GM19372 (cell line): ENCODE results near the gene PFKFB4.

Source experiments
- ATAC-seq: cut with Tn5 transposase; IDR thresholded peaks from one replicate; pipeline ENCODE4 v1.9.1; 2021; ENCODE audit warnings: mild to moderate bottlenecking, low read depth, moderate library complexity; ENCODE audit not compliant: unreplicated experiment

Gene PFKFB4

DNA sequence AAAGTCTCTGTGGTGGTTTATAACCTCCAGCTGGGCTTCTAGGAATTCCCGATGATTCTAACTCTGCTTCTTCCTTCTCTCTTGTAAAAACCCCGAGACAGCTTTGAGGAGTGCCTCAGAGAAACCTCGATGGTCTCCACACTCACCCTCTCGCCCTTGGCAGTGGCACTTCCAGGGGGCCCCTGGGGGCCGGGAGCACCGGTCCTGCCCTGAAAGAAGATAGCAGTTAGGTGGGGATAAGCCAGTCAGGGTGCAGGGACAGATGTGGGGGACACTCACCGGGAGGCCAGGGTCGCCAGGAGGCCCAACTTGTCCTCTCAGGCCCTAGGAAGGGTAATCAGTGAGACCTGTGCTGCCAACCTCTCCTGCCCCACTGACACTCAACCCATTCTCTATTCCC is 28.8 kb upstream of the PFKFB4 start:
- ATAC-seq = no peak

DNA sequence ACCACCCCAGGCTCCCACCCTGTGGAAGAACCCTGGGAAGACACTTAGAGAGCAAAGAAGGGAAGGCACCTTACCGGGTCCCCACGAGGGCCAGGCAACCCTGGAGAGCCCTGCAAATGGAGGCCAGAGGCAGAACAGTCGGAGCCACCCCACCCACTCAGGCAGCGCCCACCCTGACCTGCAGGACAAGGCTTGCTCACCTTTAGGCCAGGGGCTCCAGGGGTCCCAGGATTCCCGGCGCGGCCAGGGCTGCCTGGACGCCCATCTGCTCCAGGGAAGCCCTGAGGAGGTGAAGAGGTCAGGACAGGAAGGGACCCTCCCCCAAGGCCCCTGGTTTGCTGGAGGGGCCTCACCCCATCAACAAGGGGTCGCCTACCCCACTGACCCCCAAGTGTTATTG is 28.2 kb upstream of the PFKFB4 start:
- no peak for ATAC-seq

DNA sequence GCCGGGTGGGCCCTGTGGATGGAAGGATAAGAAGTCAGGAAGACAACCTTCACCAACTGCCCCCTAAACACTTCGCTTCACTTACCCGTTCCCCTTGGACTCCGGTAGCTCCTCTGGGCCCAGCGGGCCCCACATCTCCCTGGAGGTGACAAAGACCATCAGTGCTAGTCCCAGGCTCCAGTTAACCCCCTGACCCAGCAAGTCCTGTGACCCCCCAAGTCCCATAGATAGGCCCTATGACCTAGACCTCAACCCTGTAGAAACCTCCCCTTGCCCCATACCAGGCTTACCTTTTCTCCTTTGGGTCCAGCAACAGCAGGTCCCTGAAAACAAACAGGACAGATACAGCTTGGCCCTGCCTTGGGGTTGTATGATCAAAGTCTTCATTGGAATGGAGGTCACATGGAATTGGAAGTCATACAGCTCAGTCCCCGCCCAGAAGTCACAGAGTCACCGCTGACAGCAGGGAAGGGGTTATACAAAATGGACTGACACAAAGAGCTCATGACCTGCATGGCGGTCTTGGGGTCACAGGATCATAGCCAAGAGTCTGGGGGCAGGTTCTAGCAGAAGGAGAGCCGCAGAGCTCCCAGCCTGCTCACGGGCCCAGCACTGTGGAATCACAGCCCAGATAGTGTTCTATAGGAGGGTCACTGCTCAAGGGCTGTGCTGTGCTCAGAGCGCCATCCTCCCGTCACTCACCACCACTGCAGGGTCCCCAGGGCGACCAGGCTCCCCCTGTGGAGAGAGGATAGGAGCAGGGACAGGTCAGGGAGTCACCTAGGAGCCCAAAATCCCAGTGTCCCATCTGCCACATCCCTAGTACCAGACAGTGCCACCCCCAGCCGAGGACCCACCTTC is 25.2 kb upstream of the PFKFB4 start:
- no peak for ATAC-seq

DNA sequence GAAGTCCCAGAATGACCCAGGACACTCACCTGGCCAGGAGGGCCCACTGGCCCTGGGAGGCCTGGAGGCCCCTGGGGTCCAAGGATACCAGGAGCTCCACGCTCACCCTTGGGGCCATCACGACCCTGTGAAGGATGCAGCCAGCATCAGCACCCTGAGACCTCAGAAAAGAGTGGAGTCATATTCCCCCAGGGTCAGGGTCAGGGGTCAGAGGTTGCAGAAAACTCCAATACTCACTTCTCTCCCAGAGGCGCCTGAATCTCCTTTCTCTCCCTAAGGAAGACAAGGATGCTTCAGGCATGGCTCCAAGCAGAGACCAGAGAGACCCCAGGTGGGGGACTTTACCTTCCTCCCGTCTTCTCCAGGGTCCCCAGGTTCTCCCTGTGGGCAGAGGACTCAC is 20.0 kb upstream of the PFKFB4 start:
- ATAC-seq = no peak

DNA sequence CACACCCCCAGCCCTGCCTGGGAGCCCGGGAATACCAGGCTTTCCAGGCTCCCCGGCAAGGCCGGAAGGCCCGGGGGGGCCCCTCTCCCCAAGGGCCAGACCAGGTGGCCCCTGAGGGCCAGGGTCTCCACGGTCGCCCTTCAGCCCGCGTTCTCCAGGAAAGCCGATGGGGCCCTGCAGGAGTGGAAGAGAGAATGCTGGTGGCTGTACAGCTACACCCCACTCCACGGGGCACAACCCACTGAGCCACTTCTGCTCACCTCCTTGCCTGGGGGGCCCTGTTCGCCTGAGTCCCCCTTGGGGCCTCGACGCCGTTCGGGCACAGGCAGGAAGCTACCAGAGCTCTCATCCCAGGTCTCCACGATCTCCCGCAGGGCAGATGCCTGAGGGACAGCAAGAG is 18.8 kb upstream of the PFKFB4 start:
- ATAC-seq = no peak

DNA sequence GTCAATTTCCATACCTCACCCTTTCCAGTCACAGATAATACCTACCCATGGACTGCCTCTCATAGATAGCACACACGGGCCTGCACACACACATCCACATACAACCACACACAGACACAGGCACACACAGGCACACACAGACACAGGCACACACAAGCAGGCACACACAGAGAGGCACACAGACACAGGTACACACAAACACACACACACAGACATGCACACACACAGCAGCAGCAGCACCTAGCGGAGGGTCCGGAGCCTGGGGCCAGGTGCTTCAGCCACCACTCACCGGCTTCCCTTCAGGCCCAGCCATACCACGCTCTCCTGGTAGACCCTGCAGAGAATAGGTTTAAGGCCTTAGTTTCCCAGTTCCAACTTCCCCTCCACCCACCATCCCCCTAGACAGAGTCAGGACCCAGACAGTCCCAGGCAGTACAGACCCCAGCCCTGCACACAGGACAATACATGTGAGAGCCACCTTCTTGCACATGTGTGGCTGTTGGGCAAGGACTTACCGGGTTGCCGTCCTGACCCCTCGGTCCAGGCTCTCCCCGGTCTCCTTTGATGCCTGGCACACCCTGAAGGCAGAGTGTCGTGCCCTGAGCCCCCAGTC is 17.5 kb upstream of the PFKFB4 start:
- no peak for ATAC-seq

DNA sequence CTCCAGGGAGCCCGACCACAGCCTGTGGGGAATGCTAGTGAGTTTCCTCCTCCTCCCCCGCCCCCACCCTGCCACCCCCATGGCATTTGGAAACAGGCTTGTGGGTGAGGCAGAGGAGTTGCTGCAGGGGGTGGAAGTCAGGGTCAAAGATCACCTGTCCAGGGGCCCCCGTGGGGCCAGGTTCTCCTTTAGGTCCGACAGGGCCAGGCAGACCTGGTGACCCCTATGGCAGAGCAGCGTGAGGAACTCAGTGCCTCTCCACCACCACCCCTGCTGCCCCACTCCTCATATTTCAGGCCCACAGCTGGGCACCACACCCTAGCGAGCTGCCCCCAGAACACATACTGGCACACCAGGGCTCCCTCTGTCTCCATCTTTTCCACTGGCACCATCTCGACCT is 15.9 kb upstream of the PFKFB4 start:
- ATAC-seq = no peak

DNA sequence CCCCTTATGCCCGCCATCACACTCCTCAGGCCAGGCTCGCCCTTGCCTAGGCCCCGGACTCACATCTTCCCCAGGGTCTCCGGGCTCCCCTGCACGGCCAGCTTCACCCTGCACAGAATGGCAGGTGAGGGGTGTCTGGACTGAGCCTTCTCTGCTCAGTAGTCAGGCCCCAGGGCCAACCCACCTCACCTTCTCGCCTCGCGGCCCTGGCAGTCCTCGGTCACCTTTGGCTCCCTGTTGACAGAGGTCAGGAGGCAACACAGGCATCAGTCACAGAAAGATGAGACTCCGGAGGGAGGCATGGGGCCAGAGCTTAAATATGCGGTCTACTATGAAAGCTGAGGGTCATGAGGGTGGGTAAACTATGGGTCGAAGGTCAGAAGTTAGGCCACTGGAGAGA is 15.3 kb upstream of the PFKFB4 start:
- no peak for ATAC-seq

DNA sequence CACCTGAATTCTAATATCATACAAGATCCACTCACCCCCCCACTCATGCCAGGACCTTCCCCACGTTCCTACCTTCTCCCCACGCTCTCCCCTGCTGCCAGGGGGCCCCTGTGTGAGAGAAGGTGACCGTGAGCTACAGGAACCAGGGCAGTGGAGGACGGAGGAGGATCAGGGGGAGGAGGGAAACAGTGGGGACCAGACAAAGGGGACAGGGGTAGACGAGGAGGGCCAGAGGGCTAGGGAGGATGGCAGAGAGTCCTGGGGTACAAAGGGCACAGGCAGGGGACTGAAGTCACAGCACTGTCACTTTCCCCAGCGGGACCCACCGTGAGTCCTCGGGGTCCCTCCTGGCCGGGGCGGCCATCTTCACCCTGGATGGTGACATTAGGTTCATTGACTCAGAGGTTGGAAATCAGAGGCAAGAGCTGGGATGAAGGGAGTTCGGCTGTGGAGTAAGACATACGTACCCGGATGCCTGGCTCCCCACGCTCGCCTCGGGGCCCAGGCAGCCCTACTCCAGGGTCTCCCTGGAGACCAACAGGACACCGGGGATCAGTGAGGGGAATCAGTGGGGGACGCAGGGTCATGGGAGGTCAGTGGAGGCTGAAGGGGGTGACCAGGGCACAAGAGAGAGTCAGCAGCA is 13.3 kb upstream of the PFKFB4 start:
- ATAC-seq = no peak

DNA sequence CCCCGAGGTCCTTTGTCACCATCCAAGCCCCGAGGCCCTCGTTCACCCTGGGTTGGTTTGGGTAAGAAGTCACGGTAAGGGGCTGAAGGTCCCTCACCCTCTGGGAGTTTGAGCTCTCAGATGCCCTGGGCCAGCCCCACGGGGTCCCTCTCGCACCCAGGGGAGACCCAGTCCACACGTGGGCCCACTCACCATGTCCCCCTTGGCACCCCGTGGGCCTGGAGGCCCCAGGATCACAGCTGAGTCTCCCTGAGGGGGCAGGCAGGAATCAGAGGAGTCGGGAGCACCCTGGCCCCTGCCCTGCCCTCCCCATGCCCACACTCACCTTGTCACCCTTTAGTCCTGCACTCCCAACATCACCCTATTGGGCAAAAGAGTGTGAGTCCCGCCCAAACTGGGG is 12.8 kb upstream of the PFKFB4 start:
- ATAC-seq = no peak

DNA sequence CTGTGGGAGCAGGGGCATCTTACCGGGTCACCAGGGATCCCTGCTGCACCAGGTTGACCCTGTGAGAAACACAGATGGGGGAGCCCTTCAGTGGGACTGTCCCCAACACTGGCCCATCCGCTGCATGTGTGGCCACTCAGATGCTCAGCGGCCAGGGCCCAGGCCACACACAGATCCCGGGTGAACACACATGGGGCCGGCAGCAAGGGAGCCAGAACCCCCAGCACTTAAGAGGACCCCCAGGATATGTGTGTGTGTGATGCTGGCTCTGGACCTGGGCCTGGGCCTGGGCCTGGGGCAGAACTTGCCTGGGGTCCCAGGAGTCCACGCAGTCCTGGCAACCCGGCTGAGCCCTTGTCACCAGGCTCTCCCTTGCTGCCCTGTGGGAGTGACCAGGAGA is 11.9 kb upstream of the PFKFB4 start:
- ATAC-seq = no peak

DNA sequence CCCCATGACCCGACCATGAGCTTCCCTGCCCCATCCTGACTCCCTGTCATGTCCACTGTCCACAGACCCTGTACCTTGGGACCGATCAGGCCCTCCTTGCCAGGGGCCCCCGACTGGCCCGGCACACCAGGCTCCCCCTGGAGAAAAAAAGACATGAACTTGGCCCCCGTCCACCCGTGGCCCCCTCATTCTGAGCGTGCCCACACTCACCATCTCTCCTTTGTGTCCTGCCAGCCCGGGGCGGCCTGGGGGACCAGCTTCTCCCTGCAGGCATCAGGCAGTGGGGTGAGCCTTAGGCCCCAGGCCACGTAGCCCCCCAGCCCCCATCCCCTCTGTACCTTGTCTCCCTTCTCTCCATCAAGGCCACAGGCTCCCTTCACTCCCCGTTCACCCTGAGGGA is 10.9 kb upstream of the PFKFB4 start:
- ATAC-seq = no peak

DNA sequence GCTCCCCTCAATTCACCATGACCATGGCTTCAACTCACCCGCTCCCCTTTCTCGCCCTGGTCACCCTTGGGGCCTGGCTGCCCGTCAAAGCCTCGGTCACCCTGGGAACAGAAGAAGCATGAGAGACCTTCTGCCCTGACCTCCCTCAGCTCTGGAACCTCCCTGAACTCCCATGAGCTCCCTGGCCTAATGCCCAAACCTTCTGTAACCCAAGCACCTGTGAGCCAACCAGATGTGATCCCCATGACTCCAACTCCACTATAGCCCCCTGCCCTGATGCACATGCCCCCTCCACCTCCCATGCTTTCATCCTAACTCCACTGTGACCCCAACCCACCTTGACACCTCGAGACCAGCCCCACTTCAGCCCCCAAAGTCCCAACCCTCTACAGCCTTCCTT is 10.5 kb upstream of the PFKFB4 start:
- no peak for ATAC-seq

DNA sequence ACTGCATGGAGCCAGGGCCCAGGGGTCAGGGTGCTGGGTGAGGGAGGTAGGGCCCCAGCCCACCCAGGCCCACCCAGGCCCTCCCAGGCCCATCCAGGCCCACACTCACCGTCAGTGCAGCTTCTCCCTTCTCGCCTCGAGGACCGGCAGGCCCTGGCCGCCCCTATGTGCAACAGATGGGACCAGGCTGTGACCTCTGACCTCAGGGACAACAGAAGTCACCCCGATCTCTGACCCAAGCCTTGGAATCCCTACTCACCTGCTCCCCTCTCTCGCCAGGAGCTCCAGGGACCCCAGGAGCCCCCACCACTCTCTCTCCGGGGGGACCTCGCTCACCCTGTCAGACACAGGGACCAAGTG is 9.8 kb upstream of the PFKFB4 start:
- no peak for ATAC-seq

DNA sequence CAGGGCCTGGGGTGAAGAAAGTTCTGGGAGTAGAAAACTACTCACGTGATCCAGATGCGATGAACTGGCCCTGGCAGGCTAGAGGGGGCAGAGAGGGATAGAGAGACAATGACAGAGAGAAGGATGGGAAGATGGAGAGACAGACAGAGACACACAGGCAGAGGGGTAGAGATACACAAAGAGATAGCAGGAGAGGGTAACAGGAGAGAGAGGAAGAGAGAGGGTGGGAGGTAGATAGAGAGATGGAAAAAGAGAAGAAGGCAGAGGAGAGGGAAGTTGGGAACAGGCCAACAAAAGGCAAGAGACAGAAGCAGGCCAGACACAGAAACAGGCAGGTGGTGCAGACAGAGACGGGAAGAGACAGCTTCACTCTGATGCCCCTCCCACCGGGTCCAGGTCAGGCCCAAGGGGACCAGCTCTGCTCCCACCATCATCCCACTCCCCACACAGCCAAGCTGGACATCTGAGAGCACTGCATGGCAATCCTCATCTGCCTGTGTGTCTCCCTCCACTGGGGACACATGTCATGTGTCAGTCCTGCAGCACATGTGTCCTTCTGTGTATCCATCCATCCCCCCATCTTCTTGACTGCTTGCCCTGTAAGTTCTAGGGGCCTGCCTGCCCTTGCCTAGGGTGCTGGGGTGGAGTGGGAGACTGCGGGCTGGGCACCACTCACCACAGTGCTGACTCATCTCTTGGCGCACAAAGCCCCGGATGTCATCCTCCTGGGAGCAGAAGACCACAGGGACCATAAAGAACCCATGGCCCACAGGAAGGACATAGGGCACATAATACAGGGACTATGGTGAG is 9.2 kb upstream of the PFKFB4 start:
- no peak for ATAC-seq

DNA sequence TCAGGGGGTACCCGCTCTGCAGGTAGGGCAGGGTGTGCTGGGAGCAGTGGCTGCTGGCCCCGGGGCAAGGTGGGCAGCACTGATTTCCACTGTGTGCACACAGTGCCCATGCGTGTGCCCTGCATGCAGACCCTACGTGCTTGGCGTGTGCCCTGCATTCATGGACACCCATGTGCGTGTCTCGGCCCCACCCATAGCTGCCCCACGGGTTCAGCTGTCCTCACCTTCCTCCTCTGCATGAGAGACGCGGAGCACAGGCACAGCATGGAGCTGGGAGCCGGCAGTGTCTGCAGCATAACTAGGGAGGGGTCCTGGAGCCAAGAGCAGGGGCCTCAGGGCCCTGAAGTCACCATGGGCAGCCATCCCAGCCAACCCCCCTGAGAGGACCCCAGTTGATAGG is 8.6 kb upstream of the PFKFB4 start:
- ATAC-seq = no peak

DNA sequence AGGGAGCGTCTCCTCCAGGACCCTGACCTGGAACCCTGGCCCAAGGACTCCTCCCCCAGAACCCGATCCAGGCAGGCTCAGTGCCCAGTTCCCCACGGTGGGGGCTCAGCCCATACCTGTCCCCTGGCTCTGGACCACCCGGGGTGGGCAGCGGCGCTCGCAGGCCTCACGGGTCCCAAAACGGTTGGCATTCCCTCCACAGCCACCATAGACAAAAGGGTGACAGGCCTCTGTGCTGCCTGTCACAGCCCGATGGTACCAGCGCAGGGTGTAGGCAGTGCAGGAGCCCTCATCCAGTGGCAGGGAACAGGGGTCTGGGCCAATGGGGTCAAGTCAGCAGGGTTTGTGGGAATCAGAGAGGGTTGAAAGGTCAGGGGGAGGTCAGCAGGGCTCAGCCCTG is 8.1 kb upstream of the PFKFB4 start:
- ATAC-seq = no peak

DNA sequence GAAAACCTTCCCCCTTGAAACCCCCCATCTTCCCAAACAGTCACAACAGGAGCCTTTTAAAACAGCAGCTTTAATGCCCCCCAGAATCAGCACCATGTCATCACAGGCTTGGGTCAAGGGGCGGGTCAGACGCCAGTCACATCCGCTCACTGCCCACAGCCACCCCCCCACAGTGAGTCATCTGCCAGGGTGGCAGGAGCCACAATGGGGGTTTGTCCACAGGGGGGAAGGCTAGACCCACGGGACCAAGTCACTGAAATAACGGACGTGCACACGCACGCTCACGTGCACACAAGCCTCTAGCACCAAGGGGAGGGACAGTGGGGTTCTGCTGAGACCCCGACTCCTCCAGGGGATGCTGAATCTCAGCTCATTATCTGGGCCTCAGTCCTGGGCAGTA is 7.4 kb upstream of the PFKFB4 start:
- ATAC-seq = no peak

DNA sequence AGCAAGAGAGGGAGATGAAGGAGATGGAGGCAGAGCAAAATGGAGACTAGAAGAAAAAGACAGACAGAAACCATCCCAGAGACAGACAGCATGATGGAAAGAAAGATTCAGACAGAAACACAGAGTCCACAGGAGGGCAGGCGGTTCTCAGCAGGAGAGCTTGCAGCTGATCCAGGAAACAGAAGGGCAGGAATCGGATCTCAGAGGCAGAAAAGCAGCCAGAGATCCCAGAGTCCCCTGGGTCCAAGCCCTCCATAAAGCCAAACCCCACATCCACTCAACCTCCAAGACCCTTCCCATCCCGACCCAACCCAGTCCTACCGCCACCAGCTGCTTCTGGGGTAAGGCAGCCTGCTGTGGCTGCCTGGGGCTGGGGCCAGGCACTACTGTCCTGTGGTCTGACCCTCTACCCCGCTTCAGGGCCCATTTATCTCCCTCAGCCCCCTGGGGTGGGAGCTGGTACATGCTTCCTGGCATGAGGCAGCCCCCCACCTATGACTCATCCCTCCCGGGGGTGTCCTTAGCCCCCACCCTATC is 6.8 kb upstream of the PFKFB4 start, which contains the start of gene UCN2:
Gene UCN2, minus strand, starts transcription at position 400 of the 537 bp plus-strand sequence. CDS start 657 bp downstream, outside the sequence.
- ATAC-seq = no peak

DNA sequence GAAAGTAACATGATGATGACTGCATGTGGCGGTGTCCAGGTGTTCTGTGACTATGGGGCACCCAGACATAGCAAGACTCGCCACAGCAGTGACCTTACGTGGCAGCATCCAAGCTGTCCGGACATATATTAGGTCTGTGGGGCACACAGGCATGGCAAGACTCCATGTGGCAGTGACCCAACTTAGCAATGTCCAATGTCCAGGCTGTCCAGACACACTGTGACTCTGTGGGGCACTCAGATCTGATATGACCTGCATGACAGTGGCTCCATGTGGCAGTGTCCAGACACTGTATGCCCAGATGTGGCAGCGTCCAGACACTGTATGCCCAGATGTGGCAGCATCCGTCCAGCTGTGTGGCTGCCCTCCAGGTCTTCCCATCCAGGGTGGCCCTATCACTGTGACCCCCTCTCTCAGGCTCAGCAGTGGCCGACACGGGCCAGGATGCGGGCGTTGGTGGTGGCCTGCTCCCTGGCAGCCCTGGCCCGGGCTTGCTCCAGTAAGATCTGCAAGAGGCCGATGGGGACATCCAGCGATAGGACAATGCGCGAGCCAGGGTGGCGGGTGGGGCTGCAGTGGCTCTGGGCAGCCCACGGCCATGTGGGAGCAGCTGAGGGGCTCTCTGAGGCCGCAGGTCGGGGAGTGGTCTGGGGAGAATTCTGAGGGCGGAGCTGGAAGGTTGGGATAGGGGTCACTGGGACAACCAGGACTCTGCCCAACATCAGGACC is 5.9 kb upstream of the PFKFB4 start:
- ATAC-seq = no peak
